Measurements from ENCODE around the gene ANKRD13B. TPM values are rescaled to one million over a fixed set of nuclear protein-coding genes. Genes with fewer than 3 reads are reported as not detected.

The ANKRD13B gene
- total and polyA plus RNA-seq, 2 of the 13 experiments (the other 11 are each of a cell fraction or from before 2014, with no cell fraction given) = 1.7 to 1.8 TPM

GRCh38 chr17:29568331-29569244, 24.3 kb upstream of the ANKRD13B start, which contains the start of gene TP53I13 (continued):
- TF ChIP-seq CEBPZ (IDR thresholded peaks at IDR 0.05; ENCODE audit: low read length) = no peak
- no peak for TF ChIP-seq ZNF292 (CRISPR knock-in tag; IDR thresholded peaks at IDR 0.05; ENCODE audit: borderline replicate concordance, low read depth)
- peak; percentile 72; the same call in 1 of the 2 replicates for TF ChIP-seq HIVEP1 (CRISPR knock-in tag; IDR thresholded peaks at IDR 0.05)
- TF ChIP-seq PBX2 (CRISPR knock-in tag; IDR thresholded peaks at IDR 0.05) = no peak
- TF ChIP-seq ZNF446 (CRISPR knock-in tag; IDR thresholded peaks at IDR 0.05) = no peak
- TF ChIP-seq ZNF17 (CRISPR knock-in tag; IDR thresholded peaks at IDR 0.05) = no peak
- no peak for TF ChIP-seq ZBTB39 (CRISPR knock-in tag; IDR thresholded peaks at IDR 0.05)
- TF ChIP-seq YEATS4 (CRISPR knock-in tag; IDR thresholded peaks at IDR 0.05; ENCODE audit: borderline replicate concordance) = peak; percentile 53; the same call in 1 of the 2 replicates
- no peak for TF ChIP-seq ATRX (CRISPR knock-in tag; IDR thresholded peaks at IDR 0.05; ENCODE audit: borderline replicate concordance)
- no peak for TF ChIP-seq CCAR2 (optimal IDR thresholded peaks at IDR 0.05; ENCODE audit: low read depth, low read length)
- no peak for TF ChIP-seq ZNF672 (CRISPR knock-in tag; IDR thresholded peaks at IDR 0.05)
- TF ChIP-seq ZFAT (CRISPR knock-in tag; conservative IDR thresholded peaks at IDR 0.05) = no peak
- no peak for TF ChIP-seq HNRNPUL1 (IDR thresholded peaks at IDR 0.05; ENCODE audit: low read depth, low read length)
- no peak for TF ChIP-seq ZNF207 (IDR thresholded peaks at IDR 0.05; ENCODE audit: borderline replicate concordance)
- no peak for TF ChIP-seq ZNF792 (CRISPR knock-in tag; IDR thresholded peaks at IDR 0.05)
- TF ChIP-seq MBD4 (IDR thresholded peaks at IDR 0.05; ENCODE audit: borderline replicate concordance, low read length) = no peak
- no peak for TF ChIP-seq ZNF878 (CRISPR knock-in tag; IDR thresholded peaks at IDR 0.05)
- no peak for TF ChIP-seq NFATC3 (CRISPR knock-in tag; IDR thresholded peaks at IDR 0.05)
- TF ChIP-seq POLR2G (IDR thresholded peaks at IDR 0.05; ENCODE audit: low read depth, low read length) = peak; percentile 76
- no peak for TF ChIP-seq ZMAT5 (CRISPR knock-in tag; IDR thresholded peaks at IDR 0.05; ENCODE audit: borderline replicate concordance, low read depth)
- peak; percentile 72 for TF ChIP-seq DMAP1 (CRISPR knock-in tag; IDR thresholded peaks at IDR 0.05)
- TF ChIP-seq, protein P1, sequence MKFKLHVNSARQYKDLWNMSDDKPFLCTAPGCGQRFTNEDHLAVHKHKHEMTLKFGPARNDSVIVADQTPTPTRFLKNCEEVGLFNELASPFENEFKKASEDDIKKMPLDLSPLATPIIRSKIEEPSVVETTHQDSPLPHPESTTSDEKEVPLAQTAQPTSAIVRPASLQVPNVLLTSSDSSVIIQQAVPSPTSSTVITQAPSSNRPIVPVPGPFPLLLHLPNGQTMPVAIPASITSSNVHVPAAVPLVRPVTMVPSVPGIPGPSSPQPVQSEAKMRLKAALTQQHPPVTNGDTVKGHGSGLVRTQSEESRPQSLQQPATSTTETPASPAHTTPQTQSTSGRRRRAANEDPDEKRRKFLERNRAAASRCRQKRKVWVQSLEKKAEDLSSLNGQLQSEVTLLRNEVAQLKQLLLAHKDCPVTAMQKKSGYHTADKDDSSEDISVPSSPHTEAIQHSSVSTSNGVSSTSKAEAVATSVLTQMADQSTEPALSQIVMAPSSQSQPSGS (CRISPR knock-in tag; IDR thresholded peaks at IDR 0.05) = peak; percentile 39; the same call in 1 of the 2 replicates

Data from HepG2 (cell line).